Coronary artery (tissue), 2 donors: Measurements from ENCODE around the gene POU3F1.

ENCODE experiments used
- DNase-seq: peaks from one replicate; pipeline ENCODE4 v3.0.0-alpha.2; 2017; ENCODE audit warnings: low spot score
- H3K27ac ChIP-seq, 2 donors: fragments of 200-600 bp; sonication (generic); one replicate each; pipeline ENCODE4 v1.5.1; 2016 to 2019
- H3K4me3 ChIP-seq: fragments of 200-600 bp; sonication (generic); 2 replicates; pipeline ENCODE4 v1.5.1; 2016; ENCODE audit warnings: mild to moderate bottlenecking, moderate library complexity
- CTCF ChIP-seq: fragments of 200-600 bp; sonication (generic); IDR thresholded peaks from one replicate; pipeline ENCODE4 v1.5.1; 2019; ENCODE audit warnings: antibody characterized with exemption

POU3F1 gene

GRCh38 chr1:38050397-38051078 is 3.9 kb upstream of the POU3F1 start:
- no peak for DNase-seq
- H3K4me3 ChIP-seq: no peak overlapping the region
- no peak for TF ChIP-seq CTCF
- H3K27ac ChIP-seq: no peak overlapping the region

- H3K27ac ChIP-seq: peak overlapping the region in 1 of 2 donors; percentile 70
- no peak for DNase-seq
- peak overlapping the region; percentile 77 for H3K4me3 ChIP-seq
- no peak for TF ChIP-seq CTCF
These were observed 1.1 kb upstream of the POU3F1 start for GRCh38 chr1:38047603-38048141.

GRCh38 chr1:38046884-38047602 is 450 bp upstream of the POU3F1 start:
- Histone ChIP-seq H3K27ac (peak overlapping the region; percentile 4 to 70), H3K4me3 (peak overlapping the region; percentile 77)
- no peak for TF ChIP-seq CTCF
- DNase-seq: peak; percentile 89

GRCh38 chr1:38045401-38046332 is 926 bp downstream of the POU3F1 start:
- no peak for DNase-seq
- Histone ChIP-seq H3K4me3 (peak overlapping the region; percentile 77), H3K27ac (no peak overlapping the region)
- TF ChIP-seq CTCF: no peak

GRCh38 chr1:38044221-38045215 is 2.1 kb downstream of the POU3F1 start:
- DNase-seq: no peak
- no peak for TF ChIP-seq CTCF
- Histone ChIP-seq H3K27ac (no peak overlapping the region), H3K4me3 (peak overlapping the region; percentile 77)
